SJCRH30 (cell line): ENCODE data around the gene FBXO3. TPM values are rescaled to one million over a fixed set of nuclear protein-coding genes. Genes with fewer than 3 reads are reported as not detected.
"Not testable (repeated sequence)": the region's sequence is repeated elsewhere in the genome, so short reads cannot be mapped to it uniquely, and the experiment has no call there.

ENCODE experiments used
- DNase-seq, 2 experiments: peaks; one replicate each; pipeline ENCODE4 v3.0.0-alpha.2; 2015 to 2020
- H3K27ac ChIP-seq: fragments of 250-450 bp; sonication (Bioruptor Pico); 2 replicates; pipeline ENCODE4 v1.5.1; 2020; ENCODE audit warnings: mild to moderate bottlenecking, moderate library complexity
- H3K27me3 ChIP-seq: fragments of 250-450 bp; sonication (Bioruptor Pico); 2 replicates; pipeline ENCODE4 v1.5.1; 2020; ENCODE audit warnings: mild to moderate bottlenecking, moderate library complexity
- H3K36me3 ChIP-seq: fragments of 250-450 bp; sonication (Bioruptor Pico); 2 replicates; pipeline ENCODE4 v1.5.1; 2020; ENCODE audit warnings: mild to moderate bottlenecking, moderate library complexity
- H3K4me1 ChIP-seq: fragments of 250-450 bp; sonication (Bioruptor Pico); 2 replicates; pipeline ENCODE4 v1.5.1; 2020; ENCODE audit warnings: mild to moderate bottlenecking, moderate library complexity
- H3K4me3 ChIP-seq: fragments of 250-450 bp; sonication (Bioruptor Pico); 2 replicates; pipeline ENCODE4 v1.5.1; 2020; ENCODE audit warnings: mild to moderate bottlenecking, moderate library complexity
- H3K9me3 ChIP-seq: fragments of 250-450 bp; sonication (Bioruptor Pico); replicated peaks from 2 replicates; pipeline ENCODE4 v1.5.1; 2020; ENCODE audit warnings: mild to moderate bottlenecking, moderate library complexity
- total RNA-seq: library from RNA; depleted of rRNA; stranded (reverse); fragments of >200 nt; shearing (Covaris generic); gene quantifications from 2 replicates; pipeline ENCODE4 v1.2.3, GENCODE V29; 2014

FBXO3 gene
- total RNA-seq, 1 experiment from 2014 or later, result 30.4 TPM

- Histone ChIP-seq H3K4me1 (no peaks in the 10 kb centered on the region), H3K27ac (no peak overlapping the region), H3K36me3 (no peaks in the 10 kb centered on the region), H3K27me3 (no peaks in the 10 kb centered on the region), H3K4me3 (no peak overlapping the region), H3K9me3 (no peaks in the 10 kb centered on the region)
- DNase-seq, result no peak
These were observed 26.3 kb downstream of the FBXO3 start for GRCh38 chr11:33747979-33748378.

DNA sequence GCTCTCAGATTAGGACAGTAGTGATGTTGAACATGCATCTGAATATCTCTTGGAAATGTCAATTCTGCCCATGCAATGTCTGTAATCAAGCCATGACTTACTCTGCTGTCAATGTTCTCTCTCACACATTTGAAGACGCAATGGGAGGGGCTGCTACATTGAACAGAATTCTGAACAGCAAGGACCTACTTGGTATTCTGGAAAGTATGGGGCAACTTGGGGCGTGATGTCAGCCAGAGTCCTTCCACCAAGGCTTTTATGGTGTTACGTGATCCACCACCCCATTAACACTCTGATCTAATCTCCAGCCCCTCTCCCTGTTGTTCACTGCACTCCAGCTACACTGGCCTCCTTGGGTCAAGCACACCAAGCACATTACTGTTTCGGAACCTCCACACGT lies 31.0 kb downstream of the FBXO3 start:
- Histone ChIP-seq H3K4me3 (no peak overlapping the region), H3K27ac (no peak overlapping the region), H3K4me1 (no peaks in the 10 kb centered on the region), H3K27me3 (no peaks in the 10 kb centered on the region), H3K9me3 (no peaks in the 10 kb centered on the region), H3K36me3 (no peaks in the 10 kb centered on the region)
- no peak for DNase-seq

DNA sequence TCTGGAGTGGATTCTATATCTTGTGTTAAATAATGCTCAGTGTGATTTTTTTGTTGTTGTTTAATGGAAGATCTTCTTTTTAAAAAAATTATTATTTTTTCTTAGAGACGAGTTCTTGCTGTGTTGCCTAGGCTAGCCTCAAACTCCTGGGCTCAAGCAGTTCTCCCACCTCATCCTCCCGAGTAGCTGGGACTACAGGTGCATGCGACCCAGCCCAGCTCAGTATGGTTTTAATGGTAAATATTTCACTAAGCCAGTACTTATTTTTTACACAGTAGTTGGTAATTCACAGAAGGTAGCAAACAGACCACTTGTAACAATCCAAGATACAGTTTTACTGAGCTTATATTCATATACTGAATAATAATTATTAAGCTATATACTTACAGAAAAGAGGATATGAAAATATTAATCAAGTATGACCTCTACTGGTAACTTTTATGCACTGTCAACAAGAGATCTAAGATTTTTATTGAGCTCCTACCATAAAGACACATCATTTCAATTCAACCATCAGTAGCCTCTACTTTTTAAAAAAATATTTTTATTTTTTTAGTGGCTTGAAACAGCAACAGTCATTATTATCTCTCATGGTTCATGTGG lies 32.0 kb downstream of the FBXO3 start:
- H3K27ac ChIP-seq, result no peak overlapping the region
- H3K4me3 ChIP-seq, result no peak overlapping the region
- no peaks in the 10 kb centered on the region for H3K4me1 ChIP-seq
- no peaks in the 10 kb centered on the region for H3K9me3 ChIP-seq
- peak in 1 of 2 experiments; percentile 43 for DNase-seq
- no peaks in the 10 kb centered on the region for H3K27me3 ChIP-seq
- H3K36me3 ChIP-seq, result no peaks in the 10 kb centered on the region

DNA sequence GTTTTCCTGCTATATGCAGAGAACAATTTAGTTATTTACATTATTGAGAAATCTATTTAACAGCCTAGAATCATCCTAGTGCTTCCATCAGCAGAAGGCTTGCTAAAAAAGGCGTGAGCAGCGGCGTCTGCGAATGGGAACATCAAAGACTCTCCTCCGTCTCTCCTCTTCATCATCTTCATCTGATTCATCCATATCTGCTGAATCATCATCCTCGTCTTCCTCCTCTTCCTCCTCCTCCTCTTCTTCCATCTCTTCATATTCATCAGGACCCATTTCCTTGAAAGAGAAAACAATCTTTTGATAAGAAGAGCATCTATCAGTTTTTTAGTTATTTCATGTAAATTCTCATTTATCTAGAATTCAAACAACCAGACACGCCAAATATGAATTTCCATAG lies 32.5 kb downstream of the FBXO3 start:
- Histone ChIP-seq H3K27me3 (no peaks in the 10 kb centered on the region), H3K36me3 (no peaks in the 10 kb centered on the region), H3K9me3 (no peaks in the 10 kb centered on the region), H3K4me3 (no peak overlapping the region), H3K4me1 (no peaks in the 10 kb centered on the region), H3K27ac (no peak overlapping the region)
- DNase-seq, result no peak

DNA sequence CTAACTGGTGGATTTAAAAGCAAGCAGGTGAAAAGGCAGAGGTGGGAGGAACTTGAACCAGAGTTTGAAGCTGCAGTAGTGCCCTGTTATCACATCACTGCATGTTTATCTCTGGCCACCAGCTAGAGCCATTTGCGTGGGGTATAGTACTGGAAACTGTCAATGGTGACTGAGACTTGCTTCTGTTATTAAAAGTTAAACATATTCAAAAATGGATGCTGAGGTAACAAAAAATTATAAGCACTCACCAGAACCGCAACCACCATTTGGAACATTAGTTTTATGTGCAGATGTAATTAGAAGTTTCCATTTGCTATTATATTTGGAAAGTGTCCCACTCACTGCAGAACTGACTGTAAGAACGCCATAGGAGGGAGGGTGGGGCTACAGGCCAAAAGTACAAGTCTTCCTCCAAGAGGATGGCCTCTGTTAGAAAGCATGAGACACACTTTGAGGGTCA lies 36.9 kb downstream of the FBXO3 start:
- Histone ChIP-seq H3K4me1 (peaks cover 7% of the 10 kb centered on the region), H3K4me3 (peak overlapping the region; percentile 87), H3K27ac (no peak overlapping the region; the same call in 1 of the 2 replicates), H3K36me3 (no peaks in the 10 kb centered on the region), H3K9me3 (no peaks in the 10 kb centered on the region), H3K27me3 (no peaks in the 10 kb centered on the region)
- DNase-seq, result no peak

GRCh38 chr11:33736148-33736812 lies 38.0 kb downstream of the FBXO3 start, which contains the start of gene CD59:
CD59 (minus strand) TSS chr11:33736423; CDS start chr11:33722445, 13,978 bp downstream.
- Histone ChIP-seq H3K4me3 (peak within 1 kb of the TSS; percentile 87), H3K4me1 (peaks cover 7% of the 10 kb centered on the region), H3K9me3 (no peaks in the 10 kb centered on the region)

GRCh38 chr11:33735271-33736147 lies 38.8 kb downstream of the FBXO3 start:
- Histone ChIP-seq H3K27me3 (no peaks in the 10 kb centered on the region), H3K4me3 (peak overlapping the region; percentile 87), H3K27ac (peak overlapping the region; percentile 70), H3K36me3 (no peaks in the 10 kb centered on the region), H3K9me3 (no peaks in the 10 kb centered on the region), H3K4me1 (peaks cover 7% of the 10 kb centered on the region)
- DNase-seq, result peak; percentile 56 to 64

More at GRCh38 chr11:33736148-33736812, 38.0 kb downstream of the FBXO3 start, which contains the start of gene CD59:
- DNase-seq, result peak; percentile 90 to 94
- Histone ChIP-seq H3K36me3 (no peaks in the 10 kb centered on the region), H3K27ac (peak within 1 kb of the TSS; percentile 70), H3K27me3 (no peaks in the 10 kb centered on the region)

GRCh38 chr11:33734441-33735270 lies 39.7 kb downstream of the FBXO3 start:
- Histone ChIP-seq H3K36me3 (no peaks in the 10 kb centered on the region), H3K4me3 (peak overlapping the region; percentile 87), H3K4me1 (peaks cover 10% of the 10 kb centered on the region), H3K27me3 (no peaks in the 10 kb centered on the region), H3K9me3 (no peaks in the 10 kb centered on the region), H3K27ac (peak overlapping the region; percentile 70; the same call in 1 of the 2 replicates)
- DNase-seq, result peak in 1 of 2 experiments; percentile 21

- no peak for DNase-seq
- no peaks in the 10 kb centered on the region for H3K9me3 ChIP-seq
- H3K4me1 ChIP-seq, result peaks cover 15% of the 10 kb centered on the region
- H3K27ac ChIP-seq, result no peak overlapping the region
- H3K27me3 ChIP-seq, result no peaks in the 10 kb centered on the region
- H3K36me3 ChIP-seq, result no peaks in the 10 kb centered on the region
- no peak overlapping the region for H3K4me3 ChIP-seq
These were observed 40.3 kb downstream of the FBXO3 start for GRCh38 chr11:33733980-33734379.

DNA sequence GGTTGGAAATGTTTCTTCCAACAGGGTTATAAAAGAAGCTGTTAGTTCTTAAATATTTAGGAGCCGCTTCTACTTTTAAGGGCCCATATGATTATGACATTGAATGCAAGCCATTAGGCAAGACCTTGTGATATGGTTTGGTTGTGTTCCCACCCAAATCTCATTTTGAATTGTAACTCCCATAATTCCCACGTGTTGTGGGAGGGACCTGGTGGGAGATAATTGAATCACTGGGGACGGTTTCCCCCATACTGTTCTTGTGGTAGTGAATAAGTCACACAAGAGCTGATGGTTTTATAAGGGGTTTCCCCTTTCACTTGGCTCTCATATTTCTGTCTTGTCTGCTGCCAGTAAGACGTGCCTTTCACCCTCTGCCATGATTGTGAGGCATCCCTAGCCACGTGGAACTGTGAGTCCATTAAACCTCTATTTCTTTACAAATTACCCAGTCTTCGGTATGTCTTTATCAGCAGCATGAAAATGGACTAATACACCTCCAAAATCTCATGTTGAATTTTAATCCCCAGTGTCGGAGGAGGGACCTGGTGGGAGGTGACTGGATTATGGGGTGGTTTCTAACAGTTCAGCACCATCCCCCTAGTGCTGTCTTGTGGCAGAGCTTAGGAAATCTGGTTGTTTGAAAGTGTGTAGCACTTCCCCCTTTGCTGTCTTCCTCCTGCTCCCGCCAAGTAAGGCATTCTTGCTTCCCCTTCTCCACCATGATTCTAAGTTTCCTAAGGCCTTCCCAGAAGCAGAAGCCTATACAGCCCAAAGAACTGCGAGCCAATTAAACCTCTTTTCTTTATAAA lies 42.4 kb downstream of the FBXO3 start:
- Histone ChIP-seq H3K36me3 (no peaks in the 10 kb centered on the region), H3K4me1 (peaks cover 20% of the 10 kb centered on the region)
- DNase-seq, result no peak

DNA sequence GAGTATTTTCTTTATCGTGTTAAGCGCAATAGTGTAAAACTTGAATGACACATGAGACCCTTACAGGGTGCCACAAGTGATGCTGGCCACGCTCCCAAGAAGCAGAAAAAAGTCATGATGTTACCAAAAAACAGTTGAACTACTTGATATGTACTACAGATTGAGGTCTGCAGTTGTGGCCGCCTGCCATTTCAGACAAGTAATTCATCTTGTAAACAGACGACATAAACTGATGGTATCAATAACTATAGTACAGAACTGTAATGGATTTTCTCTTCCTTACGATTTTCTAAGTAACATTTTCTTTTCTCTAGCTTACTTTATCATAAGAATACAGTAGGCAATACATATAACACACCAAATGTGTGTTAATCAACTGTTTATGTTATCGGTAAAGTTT lies 43.6 kb downstream of the FBXO3 start:
- H3K27ac ChIP-seq, result no peak overlapping the region

More for the DNA sequence above, 42.4 kb downstream of the FBXO3 start:
- H3K27me3 ChIP-seq, result no peaks in the 10 kb centered on the region
- H3K4me3 ChIP-seq, result no peak overlapping the region
- H3K27ac ChIP-seq, result no peak overlapping the region
- H3K9me3 ChIP-seq, result peaks cover 2% of the 10 kb centered on the region; the same call in 1 of the 2 replicates

GRCh38 chr11:33729072-33729664 lies 45.2 kb downstream of the FBXO3 start:
- H3K27me3 ChIP-seq, H3K36me3 ChIP-seq, H3K9me3 ChIP-seq: not testable (repeated sequence)
- Histone ChIP-seq H3K4me3 (peak overlapping the region; percentile 23), H3K4me1 (peaks cover 14% of the 10 kb centered on the region), H3K27ac (peak overlapping the region; percentile 66)
- DNase-seq, result peak; percentile 67 to 77

More for the DNA sequence above, 43.6 kb downstream of the FBXO3 start:
- Histone ChIP-seq H3K9me3 (peaks cover 2% of the 10 kb centered on the region; the same call in 1 of the 2 replicates), H3K36me3 (no peaks in the 10 kb centered on the region), H3K4me3 (no peak overlapping the region), H3K27me3 (no peaks in the 10 kb centered on the region), H3K4me1 (peaks cover 20% of the 10 kb centered on the region)
- no peak for DNase-seq

- H3K4me1 ChIP-seq, result peaks cover 14% of the 10 kb centered on the region
- not testable (repeated sequence) for H3K4me3 ChIP-seq, H3K27ac ChIP-seq, DNase-seq, H3K9me3 ChIP-seq, H3K36me3 ChIP-seq, H3K27me3 ChIP-seq
These were observed 46.8 kb downstream of the FBXO3 start for GRCh38 chr11:33727539-33727938.
